IPS DF 4.7 (cell line): ENCODE measurements around the gene NOS1AP.

Experiments
- DNase-seq: peaks from one replicate; pipeline ENCODE4 v3.0.0-alpha.2; 2013; ENCODE audit warnings: low spot score; ENCODE audit errors: extremely low read depth

NOS1AP gene

GRCh38 chr1:162293073-162293692 lies 223.7 kb downstream of the NOS1AP start:
- no peak for DNase-seq

- DNase-seq = no peak
Observed at GRCh38 chr1:162294015-162294414, 224.5 kb downstream of the NOS1AP start.

DNA sequence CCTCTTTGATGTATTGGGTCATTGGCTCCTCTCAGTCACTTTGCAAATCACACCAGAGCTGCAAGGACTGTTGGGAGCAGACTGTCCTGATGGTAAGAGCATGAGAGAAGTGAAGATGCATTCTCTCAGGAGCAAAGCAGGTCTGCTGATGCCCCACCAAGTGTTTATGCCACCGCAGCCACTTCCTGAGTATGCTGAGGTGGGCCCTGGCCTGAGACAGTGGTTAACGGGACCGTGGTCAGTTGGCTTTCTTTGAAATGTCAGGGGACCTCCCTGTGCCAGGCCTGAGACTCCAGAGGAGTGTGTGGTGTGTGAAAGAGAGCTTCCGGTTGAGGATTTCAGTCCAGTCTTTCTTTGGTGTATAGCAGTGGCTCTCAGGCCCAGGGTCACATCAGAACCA lies 227.7 kb downstream of the NOS1AP start:
- no peak for DNase-seq

GRCh38 chr1:162298266-162298665 lies 228.8 kb downstream of the NOS1AP start:
- DNase-seq = no peak

GRCh38 chr1:162299018-162299417 lies 229.5 kb downstream of the NOS1AP start:
- no peak for DNase-seq

DNA sequence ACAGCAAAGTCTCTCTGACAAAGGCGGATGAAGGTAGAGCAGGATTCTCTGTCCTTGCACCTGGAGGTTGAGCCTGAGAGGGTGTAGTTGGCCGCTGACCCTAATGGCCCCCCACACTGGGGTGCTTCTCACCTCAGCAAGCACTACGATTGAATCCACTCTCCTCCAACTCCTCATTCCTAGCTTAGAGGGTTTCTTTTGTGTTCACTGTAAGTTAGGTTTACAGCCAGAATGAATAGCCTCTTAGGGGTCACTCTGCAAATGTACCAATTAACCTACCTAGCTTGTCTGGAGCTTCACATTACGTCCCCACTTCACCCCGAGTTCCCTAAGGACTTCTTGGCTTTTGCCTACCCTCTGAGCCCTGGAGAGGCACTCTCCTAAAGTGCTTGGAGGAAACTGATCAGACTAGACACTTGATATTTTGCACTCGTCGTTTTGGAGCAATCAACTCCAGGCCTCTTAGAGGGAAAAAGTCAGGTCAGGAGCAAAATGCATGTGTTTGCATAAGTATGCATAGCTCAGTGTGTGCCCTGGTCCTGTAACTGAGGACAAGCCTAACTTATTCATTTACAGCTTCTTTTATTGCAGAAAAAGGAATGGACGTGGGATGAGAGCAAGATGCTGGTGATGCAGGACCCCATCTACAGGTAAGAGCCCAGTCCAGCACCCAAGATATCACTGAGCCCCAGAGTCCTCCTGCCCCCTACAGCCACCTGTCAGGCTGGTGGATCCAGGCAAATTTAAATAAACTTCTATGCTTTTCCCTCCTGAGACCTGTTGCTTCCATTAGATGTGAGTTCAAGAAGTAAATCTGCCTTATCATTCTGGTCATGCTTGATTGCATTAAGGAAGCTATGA lies 230.8 kb downstream of the NOS1AP start:
- DNase-seq = no peak

- DNase-seq = no peak
Observed at GRCh38 chr1:162301696-162302095, 232.2 kb downstream of the NOS1AP start.

DNA sequence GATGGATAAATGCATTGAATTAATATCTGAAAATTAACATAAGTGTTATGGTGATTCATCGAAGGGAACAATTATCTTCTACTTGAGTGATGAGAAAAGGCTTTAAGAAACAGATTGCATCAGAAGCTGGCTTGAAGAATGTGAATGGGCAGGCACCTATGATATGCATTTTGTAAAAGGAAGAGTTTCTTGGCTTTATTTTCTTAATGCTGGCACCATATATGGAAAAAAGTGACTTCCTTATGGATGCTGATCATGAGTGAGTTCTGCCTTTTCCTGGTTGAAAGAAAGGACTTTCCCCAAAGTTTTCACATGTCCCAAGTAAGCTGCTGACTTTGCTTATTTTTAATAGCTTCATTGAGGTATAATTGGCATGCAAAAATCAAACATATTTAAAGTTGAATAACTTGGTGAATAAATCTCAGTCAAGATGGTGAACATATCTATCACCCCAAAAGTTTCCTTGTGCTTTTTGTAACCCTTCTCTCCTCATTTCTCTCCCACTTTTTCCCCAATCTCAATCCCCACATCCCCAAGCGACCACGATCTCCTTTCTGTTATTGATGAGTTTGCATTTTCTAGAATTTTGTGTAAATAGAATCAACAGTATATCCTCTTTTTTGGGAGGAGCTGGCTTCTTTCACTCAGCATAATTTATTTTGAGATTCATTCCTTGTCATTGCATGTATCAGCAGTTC lies 233.0 kb downstream of the NOS1AP start:
- no peak for DNase-seq

GRCh38 chr1:162303004-162303344 lies 233.5 kb downstream of the NOS1AP start:
- no peak for DNase-seq

- DNase-seq = no peak
Observed at GRCh38 chr1:162304736-162305135, 235.2 kb downstream of the NOS1AP start.

GRCh38 chr1:162305969-162306368 lies 236.5 kb downstream of the NOS1AP start:
- no peak for DNase-seq

GRCh38 chr1:162310337-162310736 lies 240.8 kb downstream of the NOS1AP start:
- DNase-seq = no peak

DNA sequence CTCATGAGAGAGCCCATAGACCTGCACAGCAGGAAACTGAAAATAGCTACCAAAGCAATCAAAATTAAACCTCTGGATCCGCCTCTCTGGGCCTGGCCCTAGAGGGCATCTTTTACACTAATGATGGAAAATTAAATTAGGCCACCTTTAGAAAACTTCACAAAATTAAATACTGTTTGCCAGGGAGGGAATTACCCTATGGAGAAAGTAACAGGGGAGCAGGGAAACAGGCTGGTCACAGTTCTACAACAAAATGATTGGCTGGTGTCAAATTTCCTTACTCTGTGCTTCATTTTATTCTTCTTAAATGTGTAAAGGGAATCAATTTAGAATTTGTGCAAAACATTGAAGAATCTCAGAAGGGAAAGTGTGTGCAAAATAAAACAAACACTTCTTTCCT lies 244.7 kb downstream of the NOS1AP start:
- DNase-seq = no peak

- no peak for DNase-seq
Observed at GRCh38 chr1:162315673-162316072, 246.2 kb downstream of the NOS1AP start.

DNA sequence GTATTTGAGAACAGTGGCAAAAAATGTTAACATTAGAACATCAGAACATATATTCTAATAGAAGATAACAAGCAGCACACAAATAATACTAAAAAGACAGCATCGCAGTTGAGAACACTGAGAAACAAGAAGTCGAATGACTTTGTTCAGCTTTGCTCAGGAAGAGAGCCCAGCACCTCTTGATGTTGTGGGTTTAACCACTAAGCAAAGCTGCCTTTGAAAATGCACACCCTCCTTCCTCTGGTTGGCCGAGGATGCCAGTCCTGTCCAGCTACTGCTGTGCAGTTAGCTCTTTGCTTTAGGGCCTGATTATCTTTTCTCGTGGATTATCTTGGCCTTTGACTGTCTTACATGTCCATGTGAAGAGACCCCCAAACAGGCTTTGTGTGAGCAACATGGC lies 246.7 kb downstream of the NOS1AP start:
- DNase-seq = no peak

DNA sequence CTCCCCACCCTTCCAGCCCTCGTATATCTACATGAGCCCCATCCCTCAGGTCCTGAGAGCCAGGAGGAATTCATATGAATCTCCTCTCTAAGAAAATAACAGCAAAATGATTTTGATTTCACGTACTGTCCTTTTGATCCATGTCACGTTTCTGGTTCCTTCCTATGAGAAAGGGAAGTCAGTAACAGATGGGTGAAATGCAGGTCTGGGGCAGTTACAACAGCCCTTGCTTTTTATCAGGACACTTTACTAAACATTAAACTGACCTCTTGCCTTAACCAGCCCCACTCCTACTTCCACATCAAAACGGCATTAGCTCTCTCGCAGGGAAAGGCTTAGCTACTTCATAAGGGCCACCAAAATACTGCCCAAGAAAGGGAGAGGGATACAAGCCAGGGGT lies 248.1 kb downstream of the NOS1AP start:
- DNase-seq = no peak

- DNase-seq = no peak
Observed at GRCh38 chr1:162319493-162320175, 250.1 kb downstream of the NOS1AP start.

GRCh38 chr1:162321809-162322422 lies 252.4 kb downstream of the NOS1AP start:
- no peak for DNase-seq

DNA sequence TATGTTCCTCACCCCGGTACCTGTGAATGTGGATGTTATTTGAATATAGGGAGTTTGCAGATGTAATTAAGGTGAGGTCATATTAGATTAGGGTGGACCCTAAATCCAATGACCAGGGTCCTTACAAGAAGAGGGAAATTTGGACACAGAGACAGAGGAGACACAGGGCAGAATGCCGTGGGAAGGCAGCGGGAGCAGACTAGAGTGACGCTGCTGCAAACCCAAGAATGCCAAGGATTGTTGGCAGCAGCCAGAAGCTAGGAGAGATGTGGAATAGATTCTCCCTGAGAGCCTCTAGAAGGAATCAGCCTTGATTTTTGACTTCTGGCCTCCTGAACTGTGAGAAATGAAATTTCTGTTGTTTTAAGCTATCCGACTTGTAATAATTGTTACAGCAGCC lies 253.5 kb downstream of the NOS1AP start:
- no peak for DNase-seq

GRCh38 chr1:162324396-162324795 lies 254.9 kb downstream of the NOS1AP start:
- no peak for DNase-seq

- no peak for DNase-seq
Observed at GRCh38 chr1:162326559-162326958, 257.1 kb downstream of the NOS1AP start.
